ENCODE measurements around the gene FBXO45.
A peak's percentile ranks its signal among the peaks of the same experiment; 100 is the strongest.
"Not testable (repeated sequence)": the region's sequence is repeated elsewhere in the genome, so short reads cannot be mapped to it uniquely, and the experiment has no call there.

The FBXO45 gene

GRCh38 chr3:196620161-196620604, 51.7 kb downstream of the FBXO45 start:
- peak in 1 of 3 experiments; percentile 53 for DNase-seq

- DNase-seq: no peak
Observed at GRCh38 chr3:196620684-196621083, 52.2 kb downstream of the FBXO45 start.

- no peak for DNase-seq
Observed at GRCh38 chr3:196621611-196622010, 53.2 kb downstream of the FBXO45 start.

GRCh38 chr3:196624067-196624790, 55.8 kb downstream of the FBXO45 start:
- DNase-seq: no peak

GRCh38 chr3:196624907-196625306, 56.4 kb downstream of the FBXO45 start:
- DNase-seq: no peak

GRCh38 chr3:196625331-196625730, 56.9 kb downstream of the FBXO45 start:
- no peak for DNase-seq

GRCh38 chr3:196627918-196628231, 59.4 kb downstream of the FBXO45 start:
- no peak for DNase-seq

- DNase-seq: no peak
Observed at GRCh38 chr3:196629228-196629627, 60.8 kb downstream of the FBXO45 start.

- DNase-seq: peak in 1 of 3 experiments; percentile 90
Observed at GRCh38 chr3:196631682-196632045, 63.2 kb downstream of the FBXO45 start.

GRCh38 chr3:196632046-196632751, 63.7 kb downstream of the FBXO45 start:
- peak; percentile 83 to 99 (median 99) for DNase-seq

- no peak for DNase-seq
Observed at GRCh38 chr3:196633555-196634151, 65.2 kb downstream of the FBXO45 start.

GRCh38 chr3:196634224-196634623, 65.8 kb downstream of the FBXO45 start:
- DNase-seq: no peak

GRCh38 chr3:196634829-196635228, 66.4 kb downstream of the FBXO45 start:
- DNase-seq: no peak

- DNase-seq: no peak
Observed at GRCh38 chr3:196636369-196637349, 68.2 kb downstream of the FBXO45 start.

GRCh38 chr3:196637941-196638340, 69.5 kb downstream of the FBXO45 start:
- not testable (repeated sequence) for DNase-seq
